ACC112 (cell line): ENCODE data around the gene PNLIPRP2.

ENCODE experiments used
- H2AFZ ChIP-seq: fragments of 200-600 bp; sonication (generic); one replicate; pipeline ENCODE4 v1.6.0; 2017; ENCODE audit warnings: antibody characterized with exemption, low read length; ENCODE audit not compliant: unreplicated experiment
- H3K27ac ChIP-seq: fragments of 200-600 bp; sonication (generic); 2 replicates; pipeline ENCODE4 v1.5.1; 2014; ENCODE audit warnings: low read depth, mild to moderate bottlenecking, antibody characterized with exemption, low read length, moderate library complexity
- H3K27me3 ChIP-seq: fragments of 200-600 bp; sonication (generic); 2 replicates; pipeline ENCODE4 v1.6.1; 2014; ENCODE audit warnings: mild to moderate bottlenecking, antibody characterized with exemption, low read length, moderate library complexity, mixed read lengths; ENCODE audit not compliant: insufficient read depth
- H3K36me3 ChIP-seq: fragments of 200-600 bp; sonication (generic); 2 replicates; pipeline ENCODE4 v1.6.1; 2016; ENCODE audit warnings: mild to moderate bottlenecking, antibody characterized with exemption, low read length, moderate library complexity, mixed read lengths; ENCODE audit not compliant: insufficient read depth
- H3K4me1 ChIP-seq: fragments of 200-600 bp; sonication (generic); one replicate; pipeline ENCODE4 v1.6.1; 2016; ENCODE audit warnings: low read length, mixed read lengths; ENCODE audit not compliant: insufficient read depth, unreplicated experiment, control insufficient read depth
- H3K4me3 ChIP-seq: fragments of 200-600 bp; sonication (generic); 2 replicates; pipeline ENCODE4 v1.5.1; 2014; ENCODE audit warnings: mild to moderate bottlenecking, low read depth, low read length
- H3K79me2 ChIP-seq: fragments of 200-600 bp; sonication (generic); one replicate; pipeline ENCODE4 v1.6.0; 2016; ENCODE audit warnings: low read length; ENCODE audit not compliant: control insufficient read depth, unreplicated experiment, insufficient read depth

PNLIPRP2 gene

GRCh38 chr10:116620423-116621400 is at the start of gene PNLIPRP2:
PNLIPRP2 (plus strand) TSS chr10:116620953.
- no peak within 1 kb of the TSS for H3K4me3 ChIP-seq
- no peak within 1 kb of the TSS for H3K27ac ChIP-seq

GRCh38 chr10:116574797-116575196 is 46.0 kb upstream of the PNLIPRP2 start:
- Histone ChIP-seq H3K36me3 (no peaks in the 10 kb centered on the region), H3K79me2 (no peaks in the 10 kb centered on the region), H3K4me3 (no peak overlapping the region), H3K4me1 (no peaks in the 10 kb centered on the region), H3K27ac (no peak overlapping the region), H3K27me3 (peaks cover 19% of the 10 kb centered on the region), H2AFZ (no peak overlapping the region)

More at GRCh38 chr10:116620423-116621400, at the start of gene PNLIPRP2:
- Histone ChIP-seq H2AFZ (no peak within 1 kb of the TSS), H3K4me1 (no peaks in the 10 kb centered on the region), H3K27me3 (peaks cover 16% of the 10 kb centered on the region), H3K36me3 (no peaks in the 10 kb centered on the region), H3K79me2 (no peaks in the 10 kb centered on the region)

GRCh38 chr10:116587878-116588591 is 32.7 kb upstream of the PNLIPRP2 start:
- no peaks in the 10 kb centered on the region for H3K36me3 ChIP-seq
- H3K27ac ChIP-seq = no peak overlapping the region
- H3K27me3 ChIP-seq = peaks cover 10% of the 10 kb centered on the region; the same call in 1 of the 2 replicates
- no peaks in the 10 kb centered on the region for H3K4me1 ChIP-seq
- no peaks in the 10 kb centered on the region for H3K79me2 ChIP-seq
- no peak overlapping the region for H2AFZ ChIP-seq
- no peak overlapping the region for H3K4me3 ChIP-seq

- Histone ChIP-seq H3K27me3 (peaks cover 10% of the 10 kb centered on the region; the same call in 1 of the 2 replicates), H3K4me3 (no peak overlapping the region), H3K27ac (no peak overlapping the region), H3K4me1 (no peaks in the 10 kb centered on the region), H2AFZ (no peak overlapping the region), H3K79me2 (no peaks in the 10 kb centered on the region), H3K36me3 (no peaks in the 10 kb centered on the region)
Observed at GRCh38 chr10:116588995-116589394, 31.8 kb upstream of the PNLIPRP2 start.

- Histone ChIP-seq H3K79me2 (no peaks in the 10 kb centered on the region), H3K4me1 (no peaks in the 10 kb centered on the region), H3K27ac (no peak overlapping the region), H3K4me3 (no peak overlapping the region), H2AFZ (no peak overlapping the region), H3K27me3 (peaks cover 12% of the 10 kb centered on the region), H3K36me3 (no peaks in the 10 kb centered on the region)
Observed at GRCh38 chr10:116589926-116590325, 30.8 kb upstream of the PNLIPRP2 start.

- peaks cover 21% of the 10 kb centered on the region for H3K27me3 ChIP-seq
- no peaks in the 10 kb centered on the region for H3K36me3 ChIP-seq
- H3K27ac ChIP-seq = no peak within 1 kb of the TSS
- H2AFZ ChIP-seq = no peak within 1 kb of the TSS
- H3K79me2 ChIP-seq = no peaks in the 10 kb centered on the region
- H3K4me1 ChIP-seq = no peaks in the 10 kb centered on the region
- H3K4me3 ChIP-seq = no peak within 1 kb of the TSS
Observed at GRCh38 chr10:116590590-116591444, 29.9 kb upstream of the PNLIPRP2 start, which contains the start of gene PNLIPRP1. PNLIPRP1 (plus strand) TSS chr10:116590959; CDS start chr10:116591130, 171 bp downstream.

- peaks cover 38% of the 10 kb centered on the region for H3K27me3 ChIP-seq
- H3K27ac ChIP-seq = no peak overlapping the region
- no peaks in the 10 kb centered on the region for H3K4me1 ChIP-seq
- no peaks in the 10 kb centered on the region for H3K79me2 ChIP-seq
- no peak overlapping the region for H2AFZ ChIP-seq
- no peak overlapping the region for H3K4me3 ChIP-seq
- no peaks in the 10 kb centered on the region for H3K36me3 ChIP-seq
Observed at GRCh38 chr10:116593139-116593740, 27.5 kb upstream of the PNLIPRP2 start.

GRCh38 chr10:116594525-116595035 is 26.2 kb upstream of the PNLIPRP2 start:
- Histone ChIP-seq H2AFZ (no peak overlapping the region), H3K4me1 (no peaks in the 10 kb centered on the region), H3K27ac (no peak overlapping the region), H3K27me3 (peaks cover 38% of the 10 kb centered on the region), H3K4me3 (no peak overlapping the region), H3K36me3 (no peaks in the 10 kb centered on the region), H3K79me2 (no peaks in the 10 kb centered on the region)

GRCh38 chr10:116596062-116596461 is 24.7 kb upstream of the PNLIPRP2 start:
- no peaks in the 10 kb centered on the region for H3K4me1 ChIP-seq
- H3K27me3 ChIP-seq = peaks cover 46% of the 10 kb centered on the region
- H3K36me3 ChIP-seq = no peaks in the 10 kb centered on the region
- H3K4me3 ChIP-seq = no peak overlapping the region
- no peaks in the 10 kb centered on the region for H3K79me2 ChIP-seq
- no peak overlapping the region for H3K27ac ChIP-seq
- no peak overlapping the region for H2AFZ ChIP-seq
